Stimulated activated CD4-positive, alpha-beta T cell treated with anti-CD3 and anti-CD28 coated beads, TNF-alpha, amount 100 ng/mL, for 1 hour (primary cell): ENCODE measurements around the gene DNAAF2.
"Not testable (repeated sequence)": the region's sequence is repeated elsewhere in the genome, so short reads cannot be mapped to it uniquely, and the experiment has no call there.

ENCODE experiments used
- DNase-seq, 3 donors: peaks; one replicate each; pipeline ENCODE4 v3.0.0-alpha.2; 2020; ENCODE audit warnings: low read depth in 3 of 3, low spot score in 1 of 3

DNAAF2 gene

GRCh38 chr14:49584981-49585640 is 49.9 kb downstream of the DNAAF2 start:
- not testable (repeated sequence) for DNase-seq

- DNase-seq = no peak
Observed at GRCh38 chr14:49584058-49584457, 51.0 kb downstream of the DNAAF2 start.

GRCh38 chr14:49583629-49584028 is 51.4 kb downstream of the DNAAF2 start:
- no peak for DNase-seq

- no peak for DNase-seq
Observed at GRCh38 chr14:49582113-49582977, 52.7 kb downstream of the DNAAF2 start.

GRCh38 chr14:49581209-49582112 is 53.6 kb downstream of the DNAAF2 start:
- DNase-seq = no peak

GRCh38 chr14:49579841-49580240 is 55.2 kb downstream of the DNAAF2 start:
- DNase-seq = no peak

- DNase-seq = no peak
Observed at GRCh38 chr14:49578141-49578540, 56.9 kb downstream of the DNAAF2 start.
